Astrocyte (in vitro differentiated cells and primary cell): ENCODE measurements around the gene GNPTG. TPM values are rescaled to one million over a fixed set of nuclear protein-coding genes. Genes with fewer than 3 reads are reported as not detected.

Experiments used
- DNase-seq: peaks from one replicate; pipeline ENCODE4 v3.0.0-alpha.2; 2010; ENCODE audit warnings: low read depth
- FAIRE-seq: peaks from 2 replicates; lab custom pipeline; 2011; peaks lifted over from hg19 to GRCh38; lab: Jason Lieb, UNC
- H2AFZ ChIP-seq: 2 replicates; pipeline ENCODE4 v1.6.0; 2012; ENCODE audit warnings: low read depth, low read length, inconsistent platforms
- H3K27ac ChIP-seq: 2 replicates; pipeline ENCODE4 v1.5.1; 2011; ENCODE audit warnings: low read depth, low read length, inconsistent platforms
- H3K27me3 ChIP-seq: 2 replicates; pipeline ENCODE4 v1.6.0; 2011; ENCODE audit warnings: low read length, inconsistent platforms; ENCODE audit not compliant: insufficient read depth
- H3K36me3 ChIP-seq: 2 replicates; pipeline ENCODE4 v1.5.1; 2011; ENCODE audit warnings: low read length, inconsistent platforms; ENCODE audit not compliant: insufficient read depth
- H3K4me1 ChIP-seq: 2 replicates; pipeline ENCODE4 v1.5.1; 2011; ENCODE audit warnings: low read length, inconsistent platforms; ENCODE audit not compliant: insufficient read depth
- H3K4me2 ChIP-seq: 2 replicates; pipeline ENCODE4 v1.6.0; 2012; ENCODE audit warnings: low read length, inconsistent platforms
- H3K4me3 ChIP-seq: 2 replicates; pipeline ENCODE4 v1.5.1; 2011; ENCODE audit warnings: low read depth, mild to moderate bottlenecking, low read length, inconsistent platforms; ENCODE audit not compliant: insufficient read depth
- H3K79me2 ChIP-seq: 2 replicates; pipeline ENCODE4 v1.6.0; 2012; ENCODE audit warnings: mild to moderate bottlenecking, low read length, inconsistent platforms; ENCODE audit not compliant: insufficient read depth
- H3K9ac ChIP-seq: 2 replicates; pipeline ENCODE4 v1.6.0; 2012; ENCODE audit warnings: mild to moderate bottlenecking, low read length, inconsistent platforms
- H3K9me3 ChIP-seq: 2 replicates; pipeline ENCODE4 v1.5.1; 2012; ENCODE audit warnings: low read depth, mild to moderate bottlenecking, low read length, inconsistent platforms; ENCODE audit not compliant: insufficient read depth
- H4K20me1 ChIP-seq: 2 replicates; pipeline ENCODE4 v1.6.0; 2012; ENCODE audit warnings: low read length, inconsistent platforms; ENCODE audit not compliant: insufficient read depth
- H3K27ac Mint-ChIP-seq: one replicate; pipeline ENCODE4 v1.8.0; 2021; ENCODE audit warnings: mild to moderate bottlenecking, mixed read lengths; ENCODE audit not compliant: unreplicated experiment
- H3K27me3 Mint-ChIP-seq: one replicate; pipeline ENCODE4 v1.8.0; 2021; ENCODE audit warnings: low read depth, mixed read lengths; ENCODE audit not compliant: unreplicated experiment
- H3K36me3 Mint-ChIP-seq: one replicate; pipeline ENCODE4 v1.8.0; 2021; ENCODE audit warnings: low read depth, mixed read lengths; ENCODE audit not compliant: unreplicated experiment
- H3K4me1 Mint-ChIP-seq: one replicate; pipeline ENCODE4 v1.8.0; 2021; ENCODE audit warnings: low read depth, mixed read lengths; ENCODE audit not compliant: unreplicated experiment
- H3K4me3 Mint-ChIP-seq: one replicate; pipeline ENCODE4 v1.8.0; 2021; ENCODE audit warnings: mild to moderate bottlenecking, moderate library complexity, mixed read lengths; ENCODE audit not compliant: unreplicated experiment
- H3K9me3 Mint-ChIP-seq: one replicate; pipeline ENCODE4 v1.8.0; 2021; ENCODE audit warnings: mild to moderate bottlenecking, mixed read lengths; ENCODE audit not compliant: unreplicated experiment
- CTCF ChIP-seq: IDR thresholded peaks from 2 replicates; pipeline ENCODE4 v1.5.1; 2011; ENCODE audit warnings: low read depth, mild to moderate bottlenecking, inconsistent platforms, low read length, moderate library complexity; ENCODE audit not compliant: insufficient read depth
- EZH2 ChIP-seq: IDR thresholded peaks from 2 replicates; pipeline ENCODE4 v1.6.1; 2012; ENCODE audit warnings: mild to moderate bottlenecking, low read length, inconsistent platforms; ENCODE audit not compliant: insufficient read depth
- total RNA-seq: library from RNA; stranded (reverse); gene quantifications from 2 replicates; pipeline ENCODE4 v1.2.1, GENCODE V29; 2021

GNPTG gene
- total RNA-seq, 1 donor from 2014 or later = 45.5 TPM

GRCh38 chr16:1366712-1367299 is 15.1 kb downstream of the GNPTG start:
- Histone ChIP-seq H3K4me2 (no peak overlapping the region), H2AFZ (no peak overlapping the region), H4K20me1 (peaks cover 22% of the 10 kb centered on the region), H3K79me2 (peaks cover 11% of the 10 kb centered on the region), H3K27me3 (no peaks in the 10 kb centered on the region), H3K4me3 (no peak overlapping the region), H3K36me3 (peaks cover 7% of the 10 kb centered on the region), H3K4me1 (no peaks in the 10 kb centered on the region), H3K9me3 (no peaks in the 10 kb centered on the region), H3K27ac (no peak overlapping the region), H3K9ac (no peak overlapping the region)
- peaks cover 1% of the 10 kb centered on the region for H3K36me3 Mint-ChIP-seq
- no peaks in the 10 kb centered on the region for H3K4me1 Mint-ChIP-seq
- H3K9me3 Mint-ChIP-seq = no peaks in the 10 kb centered on the region
- H3K27me3 Mint-ChIP-seq = no peaks in the 10 kb centered on the region
- DNase-seq (no peak), FAIRE-seq (no peak)
- no peak overlapping the region for H3K27ac Mint-ChIP-seq
- TF ChIP-seq EZH2 = no peak
- no peak for TF ChIP-seq CTCF
- no peak overlapping the region for H3K4me3 Mint-ChIP-seq

GRCh38 chr16:1367486-1368174 is 15.9 kb downstream of the GNPTG start:
- TF ChIP-seq CTCF = no peak
- TF ChIP-seq EZH2 = no peak
- no peak overlapping the region for H3K4me2 ChIP-seq
- H3K9ac ChIP-seq = no peak overlapping the region
- Mint-ChIP-seq H3K36me3 (peaks cover 1% of the 10 kb centered on the region), H3K27me3 (no peaks in the 10 kb centered on the region), H3K27ac (no peak overlapping the region), H3K4me3 (no peak overlapping the region), H3K9me3 (no peaks in the 10 kb centered on the region), H3K4me1 (no peaks in the 10 kb centered on the region)
- peaks cover 14% of the 10 kb centered on the region for H4K20me1 ChIP-seq
- no peak overlapping the region for H3K27ac ChIP-seq
- H3K9me3 ChIP-seq = no peaks in the 10 kb centered on the region
- H3K27me3 ChIP-seq = no peaks in the 10 kb centered on the region
- H3K4me3 ChIP-seq = no peak overlapping the region
- H3K4me1 ChIP-seq = no peaks in the 10 kb centered on the region
- no peak for FAIRE-seq
- no peak for DNase-seq
- H3K79me2 ChIP-seq = peaks cover 3% of the 10 kb centered on the region
- peaks cover 6% of the 10 kb centered on the region for H3K36me3 ChIP-seq
- no peak overlapping the region for H2AFZ ChIP-seq
